Thyroid gland (tissue), 4 donors: Measurements from ENCODE around the gene FAM228A. TPM values are rescaled to one million over a fixed set of nuclear protein-coding genes. Genes with fewer than 3 reads are reported as not detected.

Experiments
- DNase-seq, 2 donors: peaks; one replicate each; pipeline ENCODE4 v3.0.0-alpha.2; 2019
- H3K27ac ChIP-seq, 3 donors: fragments of 200-600 bp; sonication (generic); 1 replicate in 2 of 3; 2 replicates in 1 of 3; pipeline ENCODE4 v1.5.1; 2016 to 2019; ENCODE audit warnings: mild to moderate bottlenecking in 1 of 3, moderate library complexity in 1 of 3
- H3K27me3 ChIP-seq: fragments of 200-600 bp; sonication (generic); one replicate; pipeline ENCODE4 v1.5.1; 2019
- H3K36me3 ChIP-seq, 2 donors: fragments of 200-600 bp; sonication (generic); one replicate each; pipeline ENCODE4 v1.5.1; 2016 to 2019
- H3K4me1 ChIP-seq, 2 donors: fragments of 200-600 bp; sonication (generic); one replicate each; pipeline ENCODE4 v1.5.1; 2017 to 2019
- H3K4me3 ChIP-seq, 3 donors: fragments of 200-600 bp; sonication (generic); replicated peaks in 1 of 3; 1 replicate in 2 of 3; 2 replicates in 1 of 3; pipeline ENCODE4 v1.5.1; 2016; ENCODE audit warnings: mild to moderate bottlenecking in 1 of 3
- H3K9me3 ChIP-seq: fragments of 200-600 bp; sonication (generic); one replicate; pipeline ENCODE4 v1.5.1; 2017
- POLR2A ChIP-seq, 2 donors: fragments of 450-650 bp; IDR thresholded peaks; one replicate each; pipeline ENCODE4 v1.6.1; 2017; ENCODE audit warnings: antibody characterized with exemption in 2 of 2, mild to moderate bottlenecking in 2 of 2, moderate library complexity in 1 of 2
- WGBS, 2 donors: methylation state at CpG; one replicate each; pipeline ENCODE4 v1.1.5; 2017; 5-methylcytosine and 5-hydroxymethylcytosine counted together
- intact Hi-C: fragments of 100-400 bp; cut with DNase I; formaldehyde crosslinking; loops from one replicate; pipeline ENCODE4 v1.15.1; 2023
- total RNA-seq, 4 donors: library from RNA; depleted of rRNA; stranded (reverse); fragments of >200 nt; gene quantifications; one replicate each; pipeline ENCODE4 v1.2.3, GENCODE V29; 2016
- TF ChIP-seq, protein P1 (sequence below), 6 experiments: fragments of 200-600 bp in 3 of 6; fragments of 450-650 bp in 3 of 6; sonication (generic) in 3 of 6; IDR thresholded peaks; one replicate each; pipeline ENCODE4 v1.5.1; 2016 to 2019; ENCODE audit warnings: antibody characterized with exemption in 6 of 6, mild to moderate bottlenecking in 2 of 6, inconsistent platforms in 1 of 6, moderate library complexity in 1 of 6

FAM228A gene
- total RNA-seq, 4 donors from 2014 or later: 1.3 to 2.0 (median 1.8) TPM

DNA sequence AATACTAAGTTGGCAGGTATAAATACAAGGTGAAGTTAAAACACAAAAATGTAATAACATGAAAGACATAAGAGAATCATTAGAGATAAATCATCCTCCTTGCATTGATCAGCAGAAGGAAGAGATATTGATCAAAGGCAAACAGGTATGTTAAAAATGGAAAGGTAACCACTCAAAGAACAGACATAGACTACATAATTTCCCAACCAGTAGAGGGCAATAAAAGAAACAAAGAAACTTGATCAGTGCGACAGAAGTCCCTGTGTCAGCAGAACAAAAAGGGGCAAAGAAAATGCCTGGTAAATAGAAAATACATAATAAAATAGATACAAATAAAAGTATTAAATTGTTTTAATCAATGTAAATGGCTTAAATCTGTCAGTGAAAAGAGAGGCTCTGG lies 53.6 kb downstream of the FAM228A start:
- H3K4me3 ChIP-seq: no peak overlapping the region
- no peak overlapping the region for H3K27ac ChIP-seq
- no peaks in the 10 kb centered on the region for H3K27me3 ChIP-seq
- H3K4me1 ChIP-seq: no peaks in the 10 kb centered on the region
- WGBS, 2 donors: 54 to 60% methylated on average over 1 of the region's 1 CpG
- peaks cover 0 to 3% of the 10 kb centered on the region in 2 donors for H3K36me3 ChIP-seq
- intact Hi-C loops: loop anchor here (5.0 kb wide), 1 partner anchor 154 kb away; no protein-coding TSS in a partner anchor
- H3K9me3 ChIP-seq: no peaks in the 10 kb centered on the region
- no peak for DNase-seq
- TF ChIP-seq POLR2A (IDR thresholded peaks at IDR 0.05): no peak
- TF ChIP-seq, protein P1, sequence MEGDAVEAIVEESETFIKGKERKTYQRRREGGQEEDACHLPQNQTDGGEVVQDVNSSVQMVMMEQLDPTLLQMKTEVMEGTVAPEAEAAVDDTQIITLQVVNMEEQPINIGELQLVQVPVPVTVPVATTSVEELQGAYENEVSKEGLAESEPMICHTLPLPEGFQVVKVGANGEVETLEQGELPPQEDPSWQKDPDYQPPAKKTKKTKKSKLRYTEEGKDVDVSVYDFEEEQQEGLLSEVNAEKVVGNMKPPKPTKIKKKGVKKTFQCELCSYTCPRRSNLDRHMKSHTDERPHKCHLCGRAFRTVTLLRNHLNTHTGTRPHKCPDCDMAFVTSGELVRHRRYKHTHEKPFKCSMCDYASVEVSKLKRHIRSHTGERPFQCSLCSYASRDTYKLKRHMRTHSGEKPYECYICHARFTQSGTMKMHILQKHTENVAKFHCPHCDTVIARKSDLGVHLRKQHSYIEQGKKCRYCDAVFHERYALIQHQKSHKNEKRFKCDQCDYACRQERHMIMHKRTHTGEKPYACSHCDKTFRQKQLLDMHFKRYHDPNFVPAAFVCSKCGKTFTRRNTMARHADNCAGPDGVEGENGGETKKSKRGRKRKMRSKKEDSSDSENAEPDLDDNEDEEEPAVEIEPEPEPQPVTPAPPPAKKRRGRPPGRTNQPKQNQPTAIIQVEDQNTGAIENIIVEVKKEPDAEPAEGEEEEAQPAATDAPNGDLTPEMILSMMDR (IDR thresholded peaks at IDR 0.05): peak in 4 of 6 experiments; percentile 18 to 64 (median 45)

DNA sequence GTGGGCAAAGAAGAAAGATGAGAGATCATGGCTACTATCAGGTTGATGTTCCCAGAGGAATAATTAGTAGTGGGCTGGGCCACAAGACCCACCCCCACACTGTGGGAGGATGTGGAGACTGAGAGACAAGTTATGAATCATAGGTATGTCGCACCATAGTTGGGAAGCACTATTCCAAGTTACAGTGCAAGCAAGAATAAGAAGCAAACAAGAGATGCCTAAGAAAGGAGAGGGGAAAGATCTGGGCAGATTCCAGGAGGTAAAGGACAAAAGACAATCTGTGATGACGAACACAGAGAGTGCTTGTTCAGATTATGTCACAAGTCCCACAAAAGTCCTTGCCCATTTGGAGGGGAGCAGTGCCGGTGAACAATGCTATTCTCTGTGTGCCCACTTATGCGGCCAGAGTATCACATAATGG lies 56.6 kb downstream of the FAM228A start:
- Histone ChIP-seq H3K4me3 (no peak overlapping the region), H3K27ac (no peak overlapping the region), H3K4me1 (no peaks in the 10 kb centered on the region), H3K36me3 (peaks cover 0 to under 1% of the 10 kb centered on the region in 2 donors), H3K27me3 (no peaks in the 10 kb centered on the region), H3K9me3 (no peaks in the 10 kb centered on the region)
- no peak for TF ChIP-seq POLR2A (IDR thresholded peaks at IDR 0.05)
- TF ChIP-seq, protein P1 (IDR thresholded peaks at IDR 0.05): no peak
- intact Hi-C loops: no loop called here
- WGBS, 2 donors: 90 to 96% methylated on average over 4 of the region's 4 CpGs
- DNase-seq: no peak

DNA sequence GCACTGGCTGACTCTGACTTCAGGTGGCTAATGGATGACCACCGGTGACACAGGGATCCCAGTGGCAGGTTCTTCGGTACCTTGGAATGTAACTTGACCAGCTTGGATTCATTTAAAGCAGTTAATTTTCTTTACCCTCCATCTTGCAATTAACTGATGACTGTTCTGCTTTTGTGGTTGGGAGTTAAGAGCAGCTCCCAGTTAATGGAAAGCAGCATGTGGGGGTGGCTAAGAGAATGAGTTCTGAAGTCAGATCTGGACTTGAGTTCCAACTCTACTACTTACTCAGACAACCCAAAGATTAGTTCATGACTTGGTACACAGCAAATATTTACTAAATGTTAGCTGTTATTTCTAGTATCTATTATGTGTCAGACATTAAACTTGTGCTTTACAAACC lies 58.5 kb downstream of the FAM228A start:
- 89 to 100% methylated on average over 2 of the region's 2 CpGs for WGBS, 2 donors
- no peaks in the 10 kb centered on the region for H3K4me1 ChIP-seq
- H3K9me3 ChIP-seq: no peaks in the 10 kb centered on the region
- H3K27me3 ChIP-seq: no peaks in the 10 kb centered on the region
- TF ChIP-seq, protein P1 (IDR thresholded peaks at IDR 0.05): no peak
- TF ChIP-seq POLR2A (IDR thresholded peaks at IDR 0.05): no peak
- no peak overlapping the region for H3K27ac ChIP-seq
- no peak for DNase-seq
- H3K36me3 ChIP-seq: no peaks in the 10 kb centered on the region
- intact Hi-C loops: no loop called here
- H3K4me3 ChIP-seq: no peak overlapping the region

DNA sequence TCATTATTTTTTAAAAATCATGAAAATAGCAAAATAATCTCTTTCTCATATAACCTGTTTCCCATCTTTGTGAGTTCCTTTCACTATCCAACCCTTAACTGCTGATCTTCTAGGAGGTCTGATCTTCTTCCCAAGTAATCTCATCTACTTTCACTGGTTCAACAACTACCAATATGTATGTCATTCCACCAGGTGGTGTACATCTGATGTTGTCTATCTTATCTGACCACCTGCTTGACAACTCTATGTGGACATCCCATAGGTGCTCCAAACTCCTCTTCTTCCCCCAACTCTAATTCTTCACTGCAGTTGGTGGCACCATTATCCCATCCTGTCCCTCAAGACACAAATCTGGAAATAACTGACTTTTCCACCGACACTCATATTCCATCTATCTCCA lies 62.5 kb downstream of the FAM228A start:
- 94% methylated on average over 1 of the region's 1 CpG for WGBS, 2 donors
- DNase-seq: no peak
- Histone ChIP-seq H3K27me3 (no peaks in the 10 kb centered on the region), H3K9me3 (no peaks in the 10 kb centered on the region), H3K4me3 (no peak overlapping the region), H3K27ac (no peak overlapping the region), H3K36me3 (peaks cover 0 to 3% of the 10 kb centered on the region in 2 donors), H3K4me1 (no peaks in the 10 kb centered on the region)
- intact Hi-C loops: no loop called here
- TF ChIP-seq, protein P1 (IDR thresholded peaks at IDR 0.05): no peak
- no peak for TF ChIP-seq POLR2A (IDR thresholded peaks at IDR 0.05)

DNA sequence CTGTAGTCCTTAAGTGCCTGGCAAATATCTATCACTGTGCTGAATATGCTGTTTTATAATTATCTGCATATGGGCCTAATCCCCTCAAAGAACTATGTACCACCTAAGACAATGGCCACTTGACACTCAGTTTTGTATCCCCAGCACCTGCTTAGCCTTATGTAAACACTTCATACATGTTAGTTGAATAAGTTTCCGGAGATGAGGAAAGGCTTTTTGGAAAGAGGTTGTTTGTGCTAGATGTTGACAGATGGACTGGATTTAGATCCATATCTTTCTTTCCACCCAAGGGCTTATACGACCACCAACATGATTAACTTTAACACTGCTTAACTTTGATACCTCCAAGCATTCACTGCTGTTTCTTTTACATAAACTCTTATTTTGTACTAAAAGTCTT lies 63.3 kb downstream of the FAM228A start:
- Histone ChIP-seq H3K36me3 (peaks cover 0 to 3% of the 10 kb centered on the region in 2 donors), H3K4me1 (no peaks in the 10 kb centered on the region), H3K27me3 (no peaks in the 10 kb centered on the region), H3K27ac (no peak overlapping the region), H3K9me3 (no peaks in the 10 kb centered on the region), H3K4me3 (no peak overlapping the region)
- TF ChIP-seq POLR2A (IDR thresholded peaks at IDR 0.05): no peak
- TF ChIP-seq, protein P1 (IDR thresholded peaks at IDR 0.05): no peak
- intact Hi-C loops: no loop called here
- 89 to 91% methylated on average over 2 of the region's 2 CpGs for WGBS, 2 donors
- DNase-seq: no peak
